A673 (cell line): ENCODE results near the gene GJD2. TPM values are rescaled to one million over a fixed set of nuclear protein-coding genes. Genes with fewer than 3 reads are reported as not detected.

Source experiments
- BruUV-seq: library from RNA; stranded (reverse); fragments of 400-500 nt; replicated peaks from 2 replicates; lab custom pipeline; 2021; lab: Mats Ljungman, UMichigan
- CTCF ChIA-PET: fragments of 300-600 bp; sonication (Branson Sonifier 250); formaldehyde crosslinking; loops from one replicate; lab custom pipeline; 2022; ENCODE audit warnings: antibody characterized with exemption; lab: Charles Lee
- POLR2A ChIA-PET: fragments of 300-600 bp; sonication (Branson Sonifier 250); formaldehyde crosslinking; loops from one replicate; lab custom pipeline; 2022; ENCODE audit warnings: antibody characterized with exemption; ENCODE audit not compliant: low non-redundant PET; lab: Charles Lee
- DNase-seq: peaks from one replicate; pipeline ENCODE4 v3.0.0-alpha.2; 2015; ENCODE audit warnings: low spot score
- H3K27ac ChIP-seq: fragments of 200-600 bp; sonication (generic); 2 replicates; pipeline ENCODE4 v1.5.1; 2016; ENCODE audit warnings: mixed run types, low read depth, mild to moderate bottlenecking, mixed read lengths, antibody characterized with exemption, low read length; ENCODE audit not compliant: poor library complexity, severe bottlenecking
- H3K27me3 ChIP-seq: fragments of 200-600 bp; sonication (generic); replicated peaks from 2 replicates; pipeline ENCODE4 v1.6.1; 2017; ENCODE audit warnings: mixed run types, low read depth, mild to moderate bottlenecking, mixed read lengths, antibody characterized with exemption, low read length; ENCODE audit not compliant: insufficient read depth, poor library complexity
- H3K36me3 ChIP-seq: fragments of 200-600 bp; sonication (generic); 2 replicates; pipeline ENCODE4 v1.6.1; 2016; ENCODE audit warnings: mixed run types, mild to moderate bottlenecking, mixed read lengths, antibody characterized with exemption, low read length; ENCODE audit not compliant: insufficient read depth, poor library complexity, severe bottlenecking
- H3K4me1 ChIP-seq: fragments of 200-600 bp; sonication (generic); 2 replicates; pipeline ENCODE4 v1.6.1; 2017; ENCODE audit warnings: mixed run types, mild to moderate bottlenecking, mixed read lengths, antibody characterized with exemption, low read length; ENCODE audit not compliant: insufficient read depth, poor library complexity, severe bottlenecking
- H3K4me3 ChIP-seq: fragments of 200-600 bp; sonication (generic); 2 replicates; pipeline ENCODE4 v1.5.1; 2016; ENCODE audit warnings: low read depth, mixed run types, mild to moderate bottlenecking, mixed read lengths, low read length; ENCODE audit not compliant: poor library complexity, severe bottlenecking
- H3K9me3 ChIP-seq: fragments of 200-600 bp; sonication (generic); 2 replicates; pipeline ENCODE4 v1.6.1; 2016; ENCODE audit warnings: mixed run types, low read depth, mild to moderate bottlenecking, mixed read lengths, antibody characterized with exemption, low read length; ENCODE audit not compliant: poor library complexity, severe bottlenecking
- EZH2 ChIP-seq: fragments of 200-600 bp; sonication (generic); IDR thresholded peaks from 2 replicates; pipeline ENCODE4 v1.6.1; 2017; ENCODE audit warnings: borderline replicate concordance, low read depth, mild to moderate bottlenecking, mixed read lengths, antibody characterized with exemption, low read length; ENCODE audit not compliant: poor library complexity, severe bottlenecking
- intact Hi-C: fragments of 100-400 bp; cut with micrococcal nuclease; formaldehyde crosslinking; loops from one replicate; pipeline ENCODE4 v1.10.0; 2022; ENCODE audit not compliant: unreplicated experiment
- total RNA-seq: library from RNA; stranded (reverse); gene quantifications from 2 replicates; pipeline ENCODE4 v1.2.3, GENCODE V29; 2021
- TF ChIP-seq, protein P1 (sequence below): fragments of 300-800, 200-600 bp; sonication (generic); conservative IDR thresholded peaks from 2 replicates; pipeline ENCODE4 v1.5.1; 2017; ENCODE audit warnings: low read depth, mild to moderate bottlenecking, antibody characterized with exemption, low read length, moderate library complexity, mixed read lengths

The GJD2 gene
- total RNA-seq, 1 experiment from 2014 or later = not detected

DNA sequence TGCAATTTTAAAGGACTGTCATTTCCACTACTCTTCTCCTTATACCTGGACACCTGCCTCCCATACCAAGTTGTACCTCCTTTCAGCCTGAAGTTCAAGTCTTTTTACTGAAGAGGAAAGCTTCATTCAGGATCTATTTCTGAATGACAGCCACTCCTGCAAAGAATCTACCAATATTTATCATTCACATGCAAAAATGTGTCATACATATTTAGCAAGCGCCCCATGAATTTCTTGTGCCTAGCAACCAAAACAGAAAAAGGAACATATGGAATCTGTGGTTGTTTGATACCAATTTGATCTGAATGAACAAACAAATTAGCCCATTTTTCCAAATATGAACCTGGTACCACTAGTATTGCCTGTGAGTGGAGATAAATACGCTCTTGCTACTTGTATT lies 16.8 kb downstream of the GJD2 start:
- Histone ChIP-seq H3K4me3 (no peak overlapping the region), H3K36me3 (no peaks in the 10 kb centered on the region), H3K27ac (no peak overlapping the region), H3K9me3 (no peaks in the 10 kb centered on the region), H3K4me1 (no peaks in the 10 kb centered on the region), H3K27me3 (peaks cover 91% of the 10 kb centered on the region)
- DNase-seq = no peak
- ChIA-PET CTCF (no interaction called here), POLR2A (no interaction called here)
- intact Hi-C loops = no loop called here
- no peak for TF ChIP-seq EZH2
- TF ChIP-seq, protein P1, sequence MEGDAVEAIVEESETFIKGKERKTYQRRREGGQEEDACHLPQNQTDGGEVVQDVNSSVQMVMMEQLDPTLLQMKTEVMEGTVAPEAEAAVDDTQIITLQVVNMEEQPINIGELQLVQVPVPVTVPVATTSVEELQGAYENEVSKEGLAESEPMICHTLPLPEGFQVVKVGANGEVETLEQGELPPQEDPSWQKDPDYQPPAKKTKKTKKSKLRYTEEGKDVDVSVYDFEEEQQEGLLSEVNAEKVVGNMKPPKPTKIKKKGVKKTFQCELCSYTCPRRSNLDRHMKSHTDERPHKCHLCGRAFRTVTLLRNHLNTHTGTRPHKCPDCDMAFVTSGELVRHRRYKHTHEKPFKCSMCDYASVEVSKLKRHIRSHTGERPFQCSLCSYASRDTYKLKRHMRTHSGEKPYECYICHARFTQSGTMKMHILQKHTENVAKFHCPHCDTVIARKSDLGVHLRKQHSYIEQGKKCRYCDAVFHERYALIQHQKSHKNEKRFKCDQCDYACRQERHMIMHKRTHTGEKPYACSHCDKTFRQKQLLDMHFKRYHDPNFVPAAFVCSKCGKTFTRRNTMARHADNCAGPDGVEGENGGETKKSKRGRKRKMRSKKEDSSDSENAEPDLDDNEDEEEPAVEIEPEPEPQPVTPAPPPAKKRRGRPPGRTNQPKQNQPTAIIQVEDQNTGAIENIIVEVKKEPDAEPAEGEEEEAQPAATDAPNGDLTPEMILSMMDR = no peak
- no TSS peak for BruUV-seq

DNA sequence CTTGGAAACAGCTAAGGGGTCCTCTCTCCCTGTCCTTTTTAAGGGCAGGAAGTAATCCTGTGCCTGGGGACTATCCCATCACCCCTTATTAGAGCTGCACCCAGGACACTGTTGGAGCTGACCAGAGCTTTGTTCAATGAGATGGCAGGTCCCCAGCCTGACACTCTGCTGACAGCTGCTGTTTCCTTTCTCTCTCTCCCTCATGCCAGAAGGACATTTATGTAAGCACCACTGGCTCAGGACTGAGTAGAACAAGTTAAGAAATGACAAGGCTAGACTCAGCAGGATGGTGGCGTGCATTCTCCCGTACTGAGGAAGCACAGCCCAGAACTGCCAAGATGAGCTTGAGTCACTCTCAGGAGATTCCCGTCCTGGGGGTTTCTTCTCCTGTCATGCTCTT lies 17.3 kb downstream of the GJD2 start:
- Histone ChIP-seq H3K4me3 (no peak overlapping the region), H3K9me3 (no peaks in the 10 kb centered on the region), H3K36me3 (no peaks in the 10 kb centered on the region), H3K27ac (no peak overlapping the region), H3K27me3 (peaks cover 95% of the 10 kb centered on the region), H3K4me1 (no peaks in the 10 kb centered on the region)
- intact Hi-C loops = no loop called here
- TF ChIP-seq, protein P1 = no peak
- no peak for TF ChIP-seq EZH2
- ChIA-PET POLR2A (no interaction called here), CTCF (no interaction called here)
- no peak for DNase-seq
- no TSS peak for BruUV-seq

DNA sequence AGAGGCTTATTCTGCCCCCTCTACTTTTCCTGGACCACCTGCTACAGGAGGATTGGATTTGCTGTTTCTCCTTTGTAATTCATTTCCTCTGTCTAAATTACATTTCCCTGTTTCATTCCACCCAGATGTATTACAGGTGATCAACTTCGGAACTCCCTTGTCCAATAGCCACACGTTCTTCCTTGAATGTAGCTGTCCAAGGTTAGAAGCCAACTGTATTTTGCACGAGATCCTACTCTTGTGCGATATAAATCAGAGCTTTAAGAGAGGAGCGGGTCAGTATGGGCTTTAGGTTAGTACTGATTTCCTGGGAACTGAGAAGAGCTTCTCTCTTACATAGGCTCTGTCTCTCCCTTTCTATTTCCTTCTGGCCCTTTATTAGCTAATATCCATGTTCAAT lies 20.5 kb downstream of the GJD2 start:
- TF ChIP-seq EZH2 = no peak
- TF ChIP-seq, protein P1 = no peak
- Histone ChIP-seq H3K27ac (no peak overlapping the region), H3K9me3 (no peaks in the 10 kb centered on the region), H3K4me3 (no peak overlapping the region), H3K36me3 (no peaks in the 10 kb centered on the region), H3K4me1 (no peaks in the 10 kb centered on the region), H3K27me3 (peaks cover 83% of the 10 kb centered on the region)
- intact Hi-C loops = no loop called here
- no TSS peak for BruUV-seq
- CTCF ChIA-PET = no interaction called here
- POLR2A ChIA-PET = no interaction called here
- no peak for DNase-seq
